NCI-H146 treated with DMSO at 0.1 percent for 48 hours (cell line): ENCODE measurements around the gene CCDC50.

Experiments
- DNase-seq: peaks from one replicate; lab custom pipeline; 2025; ENCODE audit not compliant: unreplicated experiment; lab: John Stamatoyannopoulos, UW

CCDC50 gene

DNA sequence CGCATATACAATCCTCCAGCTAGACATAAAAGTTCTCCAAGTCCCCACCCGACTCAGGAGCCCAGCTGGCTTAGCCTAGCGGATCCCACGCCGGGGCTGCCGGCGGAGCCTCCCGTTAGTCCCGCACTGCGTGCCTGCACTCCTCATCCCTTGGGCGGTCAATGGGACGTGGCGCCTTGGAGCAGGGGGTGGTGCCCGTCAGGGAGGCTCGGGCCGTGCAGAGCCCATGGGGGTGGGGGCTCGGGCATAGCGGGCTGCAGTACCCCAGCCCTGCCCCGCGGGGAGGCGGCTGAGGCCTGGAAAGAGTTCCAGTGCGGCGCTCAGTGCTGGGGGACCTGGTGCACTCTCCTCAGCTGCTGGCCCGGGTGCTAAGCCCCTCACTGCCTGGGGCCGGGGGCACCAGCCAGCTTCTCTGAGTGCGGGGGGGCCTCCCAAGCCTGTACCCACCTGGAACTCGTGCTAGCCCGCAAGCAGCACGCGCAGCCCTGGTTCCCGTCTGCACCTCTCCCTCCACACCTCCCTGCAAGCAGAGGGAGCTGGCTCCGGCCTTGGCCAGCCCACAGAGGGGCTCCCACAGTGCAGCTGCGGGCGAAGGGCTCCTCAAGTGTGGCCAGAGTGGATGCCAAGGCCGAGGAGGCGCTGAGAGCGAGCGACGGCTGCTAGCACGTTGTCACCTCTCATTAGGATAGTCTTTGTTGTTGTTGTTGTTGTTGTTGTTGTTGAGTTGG, 12.2 kb upstream of the CCDC50 start:
- no peak for DNase-seq

GRCh38 chr3:191320316-191320715, 8.9 kb upstream of the CCDC50 start:
- no peak for DNase-seq

GRCh38 chr3:191321019-191321767, 8.0 kb upstream of the CCDC50 start:
- DNase-seq: no peak

GRCh38 chr3:191324936-191325335, 4.3 kb upstream of the CCDC50 start:
- no peak for DNase-seq

DNA sequence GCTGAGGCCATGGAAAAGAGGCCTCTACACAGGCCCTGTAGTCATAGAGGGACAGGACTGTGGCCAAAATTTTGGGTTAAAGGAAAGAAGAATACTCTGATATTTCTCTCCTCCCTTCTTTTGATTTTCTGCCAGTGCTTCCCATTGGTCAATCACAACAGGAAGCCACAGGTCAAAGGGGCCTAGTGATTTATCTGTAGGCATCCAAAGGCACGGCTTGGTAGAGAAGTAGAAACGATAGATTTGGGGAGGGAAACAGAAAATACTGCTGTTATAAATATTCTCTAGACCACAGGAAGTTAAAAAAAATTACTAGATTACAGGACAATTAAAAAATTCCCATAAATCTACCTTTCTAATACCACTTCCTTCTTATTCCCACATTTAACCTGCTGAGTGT, 1.7 kb upstream of the CCDC50 start:
- DNase-seq: no peak

DNA sequence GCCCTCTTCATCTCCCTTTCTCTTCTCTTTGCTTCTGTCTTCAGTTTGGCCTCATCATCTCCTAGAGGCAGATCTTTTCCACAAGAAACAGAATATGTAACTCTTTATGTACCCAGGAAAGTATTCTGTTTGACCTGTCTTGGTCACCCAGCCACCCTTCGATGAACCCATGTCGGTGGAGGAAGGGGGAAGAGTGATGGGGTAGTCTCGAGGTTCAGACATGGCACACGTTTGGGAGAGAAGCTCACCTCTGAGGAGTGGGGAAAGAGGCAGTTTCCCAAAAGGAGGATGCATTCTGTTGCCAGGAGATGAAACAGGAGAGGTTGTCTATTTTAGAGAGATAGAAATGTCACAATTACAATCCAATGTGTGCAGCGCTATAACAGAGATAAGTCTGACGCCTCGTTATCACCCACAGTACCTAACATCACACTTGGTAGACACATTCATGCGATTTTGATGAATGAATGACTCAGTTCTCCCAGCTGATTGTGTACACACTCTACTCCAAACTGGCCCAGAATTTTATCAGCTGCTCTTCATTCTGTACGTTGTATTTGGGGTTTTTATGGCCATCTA, 722 bp upstream of the CCDC50 start:
- DNase-seq: no peak

- DNase-seq: peak; percentile 61
Observed at GRCh38 chr3:191329654-191330529, 698 bp downstream of the CCDC50 start, which contains the start of gene UTS2B. Gene UTS2B, minus strand, starts transcription at chr3:191330526. Its CDS starts 48,337 bp downstream, at chr3:191282189.

DNA sequence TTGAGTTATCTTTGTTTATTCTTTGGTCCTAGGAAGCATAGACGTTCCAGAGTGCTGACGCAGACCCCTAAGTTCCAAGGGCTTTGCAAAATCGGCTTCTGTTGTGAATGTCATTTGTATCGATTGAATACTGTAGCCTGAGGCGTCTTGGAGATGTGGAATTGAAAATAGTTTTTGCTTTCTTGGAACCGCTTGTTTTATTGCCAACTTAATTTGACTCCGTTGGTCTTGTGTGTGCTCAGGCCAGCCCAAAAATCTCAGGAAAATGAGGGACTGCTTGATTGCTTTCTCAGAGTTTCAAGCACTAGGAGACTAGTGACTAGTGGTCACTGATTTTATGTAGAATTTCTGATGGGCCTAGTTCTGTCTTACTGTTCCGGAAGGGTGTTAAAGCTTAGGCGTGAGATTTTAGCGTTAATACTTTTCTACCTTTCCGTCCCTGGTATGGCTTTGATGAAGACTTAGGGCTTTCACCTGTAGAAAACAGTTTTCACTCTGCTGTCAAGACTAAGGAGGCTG, 1.4 kb downstream of the CCDC50 start:
- DNase-seq: peak; percentile 41

DNA sequence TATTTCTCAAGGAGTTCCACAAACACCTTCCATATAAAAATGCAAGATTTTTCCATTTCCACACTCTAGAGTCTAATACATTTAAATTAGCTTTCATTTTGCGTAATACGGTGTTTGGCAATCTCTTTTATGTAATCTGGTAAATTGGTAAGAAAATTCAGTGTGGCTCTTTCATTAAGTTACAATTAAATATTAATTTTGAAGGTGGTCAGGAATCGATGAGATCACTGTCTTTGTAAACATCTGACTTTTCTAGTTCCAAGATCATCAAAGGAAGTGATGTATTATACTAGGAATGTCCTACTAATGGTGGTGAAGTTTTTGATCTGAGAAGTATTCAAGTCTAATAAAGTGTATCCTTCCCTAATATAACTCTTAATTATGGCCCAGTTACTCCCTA, 2.2 kb downstream of the CCDC50 start:
- DNase-seq: no peak

GRCh38 chr3:191333298-191333880, 4.2 kb downstream of the CCDC50 start:
- DNase-seq: no peak

GRCh38 chr3:191334346-191334893, 5.2 kb downstream of the CCDC50 start:
- DNase-seq: no peak

- no peak for DNase-seq
Observed at GRCh38 chr3:191336833-191337232, 7.6 kb downstream of the CCDC50 start.

DNA sequence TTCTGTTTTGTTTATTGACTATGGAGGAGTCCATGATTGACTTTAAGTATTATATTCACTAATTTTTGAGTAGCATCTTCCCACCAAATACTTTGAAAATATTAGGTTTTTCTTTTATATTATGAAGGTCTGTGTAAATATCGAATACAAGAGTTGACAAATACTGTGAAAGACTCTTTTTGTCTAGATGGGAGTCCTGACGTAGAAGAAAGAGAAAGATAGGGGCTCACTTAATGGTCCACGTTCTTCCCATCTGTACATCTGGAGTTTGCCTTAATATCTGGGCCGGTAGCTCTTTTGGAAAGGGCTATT, 8.9 kb downstream of the CCDC50 start:
- DNase-seq: no peak

DNA sequence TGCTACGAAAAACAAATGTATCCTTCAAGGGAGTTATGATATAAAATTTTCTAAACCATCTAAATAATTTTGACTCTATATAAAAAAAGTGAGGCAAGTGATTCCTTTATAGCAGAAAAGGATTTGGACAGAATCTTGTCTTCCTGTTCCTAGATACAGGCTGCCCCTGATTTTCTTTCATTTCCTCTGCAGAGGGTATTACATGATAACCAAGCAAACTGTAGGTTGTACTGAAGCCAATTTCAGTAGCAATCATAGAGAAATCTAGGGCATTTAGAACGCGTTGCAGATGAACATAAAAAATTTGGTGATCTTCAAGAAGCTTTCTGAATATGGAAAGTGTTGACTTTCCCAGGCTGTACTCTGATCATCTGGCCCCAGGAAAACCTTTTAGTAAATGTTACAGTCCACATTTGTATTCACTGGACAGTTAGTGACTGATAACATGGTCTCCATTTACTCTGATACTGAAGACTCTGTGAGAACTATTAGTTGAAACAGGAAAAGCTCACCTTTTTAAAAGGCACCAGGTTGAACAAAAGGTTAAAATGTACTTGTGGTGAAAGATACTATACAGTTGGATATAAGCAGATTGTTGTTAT, 10.2 kb downstream of the CCDC50 start:
- DNase-seq: no peak

GRCh38 chr3:191340351-191340750, 11.2 kb downstream of the CCDC50 start:
- DNase-seq: no peak

DNA sequence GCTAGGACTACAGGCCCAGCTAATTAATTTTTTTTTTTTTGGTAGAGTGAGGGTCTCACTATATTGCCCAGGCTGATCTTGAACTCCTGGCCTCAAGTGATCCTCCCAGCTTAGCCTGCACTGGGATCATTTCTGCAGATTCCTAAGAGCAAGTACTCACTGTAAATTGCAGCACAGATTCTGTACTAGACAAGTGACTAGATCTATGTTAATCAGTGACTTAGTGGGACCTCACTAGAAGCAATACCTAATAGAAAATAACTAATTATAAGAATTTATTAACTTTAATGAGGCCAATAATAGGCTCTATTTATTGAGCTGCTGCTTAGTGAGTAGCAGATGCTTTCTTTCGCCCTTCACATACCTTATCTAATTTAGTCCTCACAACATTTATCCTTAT, 11.8 kb downstream of the CCDC50 start:
- no peak for DNase-seq

DNA sequence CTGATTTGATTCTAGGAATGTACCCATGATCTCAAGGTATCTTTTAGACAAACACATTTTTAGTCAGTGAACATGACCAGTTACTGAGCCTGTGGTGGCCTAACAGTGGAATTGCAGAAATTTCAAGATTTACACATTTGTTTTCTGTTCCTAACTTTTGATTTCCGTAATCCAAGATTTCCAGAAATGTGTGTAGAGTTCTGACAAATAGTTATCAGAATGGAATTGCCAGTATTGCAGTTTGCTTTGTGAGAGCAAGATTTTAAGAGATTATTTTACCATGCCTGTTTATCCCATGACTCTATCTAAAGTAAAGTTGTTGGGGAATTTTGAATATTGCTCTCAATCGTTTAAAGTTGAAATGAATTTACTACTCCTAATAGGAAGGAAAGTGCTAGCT, 12.8 kb downstream of the CCDC50 start:
- DNase-seq: no peak

DNA sequence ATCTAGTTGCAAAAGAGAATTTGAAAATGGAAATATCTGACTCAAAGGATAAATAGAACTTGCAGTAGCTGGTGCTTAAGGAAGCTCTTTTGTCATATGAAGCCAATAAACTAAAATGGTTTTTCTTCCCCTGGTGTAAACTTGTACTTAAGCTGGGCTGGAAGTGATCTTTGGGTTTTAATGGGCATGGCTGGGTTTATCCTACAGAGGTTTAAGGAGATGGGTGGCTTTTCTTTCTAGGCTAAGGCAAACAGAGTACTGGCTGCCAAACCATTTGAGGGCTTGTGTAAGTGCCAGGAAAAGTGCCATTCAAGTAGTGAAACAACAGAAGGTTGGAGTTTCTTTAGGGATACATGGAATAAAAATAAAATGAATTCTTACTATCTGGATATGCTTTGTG, 13.2 kb downstream of the CCDC50 start:
- DNase-seq: no peak

GRCh38 chr3:191343115-191343514, 13.9 kb downstream of the CCDC50 start:
- DNase-seq: no peak

DNA sequence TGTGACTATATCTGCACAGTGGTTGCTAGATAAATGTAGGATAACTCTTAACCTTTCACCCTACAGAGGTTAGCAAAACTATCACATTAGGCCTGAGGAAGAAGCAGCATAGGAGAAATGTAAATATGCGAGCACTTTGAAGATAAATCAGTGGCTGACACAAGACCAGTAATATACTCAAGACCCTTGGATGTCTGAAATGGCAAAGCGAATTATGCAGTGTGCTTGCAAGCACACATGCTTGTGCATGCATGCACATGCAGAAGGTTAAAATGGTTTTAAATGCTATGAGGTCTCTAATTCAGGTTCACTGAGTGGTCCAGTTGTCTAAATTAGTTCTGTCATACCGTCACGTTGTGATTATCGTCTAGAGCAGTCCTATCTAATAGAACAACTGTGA, 14.7 kb downstream of the CCDC50 start:
- no peak for DNase-seq
